ENCODE data around the gene SLC2A11.
"Not testable (repeated sequence)": the region's sequence is repeated elsewhere in the genome, so short reads cannot be mapped to it uniquely, and the experiment has no call there.

Gene SLC2A11

GRCh38 chr22:23892706-23893105, 35.0 kb downstream of the SLC2A11 start:
- no peak for DNase-seq

- no peak for DNase-seq
Observed at GRCh38 chr22:23893121-23893944, 35.7 kb downstream of the SLC2A11 start.

- DNase-seq, result peak; percentile 89 to 92
Observed at GRCh38 chr22:23893945-23894709, 36.5 kb downstream of the SLC2A11 start, which contains the start of gene MIF. Gene MIF, plus strand, starts transcription at chr22:23894383. Its CDS starts 92 bp downstream, at chr22:23894475.

- DNase-seq, result peak in 1 of 2 donors; percentile 68
Observed at GRCh38 chr22:23894710-23895598, 37.3 kb downstream of the SLC2A11 start.

DNA sequence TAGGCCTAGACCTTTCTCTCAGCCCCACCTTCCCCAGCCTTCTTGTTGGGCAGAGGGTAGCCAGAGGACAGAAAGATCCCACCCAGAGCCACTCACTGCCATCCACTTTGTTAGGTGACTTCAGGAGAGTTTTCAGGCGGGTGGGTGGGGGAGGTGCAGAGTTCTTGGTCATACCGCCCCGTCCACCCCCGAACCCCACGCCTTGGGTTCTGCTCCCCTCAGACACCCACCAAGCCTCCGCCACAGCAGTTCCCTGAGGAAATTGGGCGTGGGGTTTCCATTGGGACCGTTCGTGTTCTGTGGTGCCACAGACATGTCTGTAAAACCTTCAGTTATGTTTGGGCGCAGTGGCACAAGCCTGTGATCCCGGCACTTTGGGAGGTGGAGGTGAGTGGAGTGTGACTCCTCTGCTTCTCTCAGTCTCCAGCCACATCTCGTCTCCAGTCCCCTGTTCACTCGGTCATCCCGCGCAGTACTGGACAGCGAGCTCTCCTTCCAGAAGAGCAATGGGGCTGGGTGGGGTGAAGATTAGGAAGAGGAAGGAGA, 38.0 kb downstream of the SLC2A11 start:
- no peak for DNase-seq

GRCh38 chr22:23896166-23896522, 38.5 kb downstream of the SLC2A11 start:
- DNase-seq, result no peak

DNA sequence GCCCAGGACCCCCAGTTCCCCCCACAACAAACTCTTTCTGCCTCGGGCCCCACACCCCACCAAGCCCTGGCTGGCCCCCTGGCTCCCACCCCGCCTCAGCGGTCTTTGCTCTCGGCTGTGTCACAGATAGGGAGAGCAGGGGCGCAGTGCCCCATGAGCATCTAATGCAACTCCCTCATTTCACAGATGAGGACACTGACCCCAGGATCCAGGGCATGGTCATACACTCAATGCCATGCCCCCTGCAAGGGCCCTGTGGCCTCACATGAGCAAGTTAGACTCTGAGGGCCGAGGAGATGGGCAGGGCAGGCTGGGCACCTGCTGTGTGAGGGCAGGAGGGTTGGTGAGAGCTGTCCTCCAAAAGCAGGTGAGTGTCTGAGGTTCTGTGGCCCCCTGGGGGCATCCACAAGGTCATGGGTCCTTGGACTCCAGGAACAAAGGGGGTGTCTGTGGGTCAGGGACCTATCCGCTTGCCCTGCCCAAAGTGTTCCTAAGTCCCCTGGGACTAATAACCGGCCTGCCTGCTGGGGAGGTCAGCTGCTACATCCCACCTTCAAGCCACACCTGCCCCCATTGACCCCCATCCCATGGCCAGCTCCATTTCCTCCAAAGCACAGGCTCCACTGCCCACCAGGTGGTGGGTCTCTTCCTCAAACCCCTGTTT, 39.0 kb downstream of the SLC2A11 start:
- no peak for DNase-seq

- no peak for DNase-seq
Observed at GRCh38 chr22:23897320-23897719, 39.6 kb downstream of the SLC2A11 start.

DNA sequence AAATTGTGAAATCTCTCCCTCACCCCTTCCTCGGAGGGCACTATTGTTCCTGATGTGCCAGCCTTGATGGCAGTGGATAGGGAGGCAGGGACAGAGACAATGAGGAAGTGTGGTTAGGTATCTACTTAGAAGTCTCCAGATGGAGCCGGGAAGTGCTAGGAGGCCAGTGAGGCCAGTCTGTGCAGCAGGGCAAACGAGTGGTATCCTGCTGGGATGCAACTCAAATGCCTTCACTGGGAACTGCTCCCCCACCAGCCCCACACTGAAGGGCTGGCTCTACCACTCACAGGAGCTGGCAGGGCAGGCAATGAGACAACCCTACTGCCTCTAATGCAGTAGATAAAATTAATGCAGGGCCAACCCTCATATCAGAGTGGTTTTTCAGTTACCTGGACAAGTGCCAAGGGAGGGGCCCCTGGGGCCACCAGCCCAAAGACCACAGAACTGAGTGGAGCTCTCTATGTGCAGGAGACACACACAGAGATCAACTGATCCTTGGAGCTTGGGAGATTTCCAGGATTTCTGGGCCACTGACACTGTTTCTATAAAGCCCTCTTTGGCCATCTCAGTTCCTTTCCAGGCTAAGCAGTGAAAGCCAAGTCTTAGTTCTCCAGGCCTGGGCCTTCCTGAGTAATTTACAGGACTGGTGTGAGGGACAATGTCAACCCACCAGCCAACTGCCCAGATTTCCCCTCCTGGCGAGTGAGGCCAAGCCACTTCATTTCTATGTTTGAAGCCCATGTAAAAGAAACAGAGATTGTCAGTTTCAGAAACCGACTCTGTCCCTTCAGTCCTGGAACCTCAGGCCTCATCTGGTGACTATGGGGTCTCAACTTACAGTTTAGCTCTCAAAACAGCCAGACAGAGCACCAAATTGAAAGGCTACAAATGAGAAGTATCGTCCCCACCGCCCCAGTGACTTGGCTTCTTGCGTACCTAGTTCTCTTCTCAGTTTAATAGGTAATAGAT, 40.6 kb downstream of the SLC2A11 start:
- DNase-seq, result no peak

DNA sequence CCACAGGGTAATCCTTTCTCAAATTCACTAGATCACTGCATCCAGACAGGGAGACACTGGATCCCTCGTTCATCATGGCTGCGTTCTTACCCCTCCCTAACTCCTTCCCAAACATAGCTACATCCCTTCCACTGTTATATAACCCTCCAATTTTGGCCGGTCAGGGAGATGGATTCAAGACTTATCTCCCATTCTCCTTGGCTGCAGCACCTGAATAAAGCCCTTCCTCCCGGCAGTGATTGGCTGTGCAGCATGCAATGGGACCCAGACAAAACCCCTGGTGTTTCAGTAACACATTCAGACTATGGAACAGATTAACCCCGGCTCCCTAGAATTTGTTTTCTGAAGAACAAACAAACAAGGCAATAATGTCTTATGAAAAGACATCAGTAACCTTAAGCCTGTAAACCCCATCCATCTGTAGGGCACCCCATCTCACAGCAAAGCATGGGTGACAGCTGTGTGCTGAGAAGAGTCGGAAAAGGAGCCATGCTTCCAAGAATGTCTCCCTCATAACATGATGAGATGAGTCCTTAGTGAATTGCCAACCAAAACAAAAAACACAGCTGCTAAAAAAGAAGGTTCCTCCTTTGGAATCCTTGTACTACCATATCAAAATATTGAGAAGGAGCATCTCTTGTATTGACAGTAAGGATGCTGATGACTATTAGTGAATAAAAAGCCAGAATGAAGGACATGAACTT, 41.5 kb downstream of the SLC2A11 start:
- no peak for DNase-seq

DNA sequence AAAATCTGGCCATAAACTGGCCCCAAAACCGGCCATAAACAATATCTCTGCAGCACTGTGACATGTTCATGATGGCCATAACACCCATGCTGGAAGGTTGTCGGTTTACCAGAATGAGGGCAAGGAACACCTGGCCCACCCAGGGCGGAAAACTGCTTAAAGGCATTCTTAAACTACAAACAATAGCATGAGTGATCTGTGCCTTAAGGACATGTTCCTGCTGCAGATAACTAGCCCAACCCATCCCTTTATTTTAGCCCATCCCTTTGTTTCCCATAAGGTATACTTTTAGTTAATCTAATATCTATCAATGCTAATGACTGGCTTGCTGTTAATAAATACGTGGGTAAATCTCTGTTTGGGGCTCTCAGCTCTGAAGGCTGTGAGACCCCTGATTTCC, 42.6 kb downstream of the SLC2A11 start:
- DNase-seq, result not testable (repeated sequence)

GRCh38 chr22:23901600-23901999, 43.9 kb downstream of the SLC2A11 start:
- DNase-seq, result no peak

- no peak for DNase-seq
Observed at GRCh38 chr22:23903328-23903971, 45.8 kb downstream of the SLC2A11 start.

DNA sequence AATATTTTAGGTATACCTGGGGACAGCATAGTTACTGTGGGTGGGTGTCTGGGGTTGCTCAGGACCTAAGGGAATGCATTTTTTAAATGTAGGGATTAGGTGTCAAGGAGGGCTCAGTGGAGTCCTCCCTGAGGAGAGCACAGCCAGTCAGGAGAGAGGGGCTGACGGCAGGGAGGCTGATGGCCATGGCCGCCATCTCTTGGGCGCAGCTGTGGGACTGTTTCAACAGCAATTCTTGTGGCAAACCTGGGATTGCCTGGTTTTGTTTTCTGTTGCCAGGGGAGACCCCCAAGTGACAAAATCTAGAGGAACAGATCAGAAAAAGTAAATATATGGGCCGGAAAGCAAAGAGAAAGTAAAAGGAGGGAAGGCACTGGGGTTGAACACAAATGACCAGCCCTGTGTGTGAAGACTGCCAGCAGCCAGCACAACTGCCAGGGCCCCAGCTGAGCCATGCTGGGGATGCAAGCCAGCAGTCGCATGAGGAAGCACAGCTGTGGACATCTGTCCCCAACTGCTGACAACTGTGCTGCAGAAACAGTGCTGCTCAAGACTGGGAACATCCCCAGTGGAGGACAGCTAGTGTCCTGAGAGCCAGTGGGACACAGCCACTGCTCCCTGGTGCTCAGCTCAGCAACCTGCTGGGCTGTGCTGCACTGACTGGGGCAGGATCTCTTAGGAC, 47.0 kb downstream of the SLC2A11 start:
- DNase-seq, result peak in 1 of 2 donors; percentile 11

- no peak for DNase-seq
Observed at GRCh38 chr22:23906641-23907040, 49.0 kb downstream of the SLC2A11 start.

DNA sequence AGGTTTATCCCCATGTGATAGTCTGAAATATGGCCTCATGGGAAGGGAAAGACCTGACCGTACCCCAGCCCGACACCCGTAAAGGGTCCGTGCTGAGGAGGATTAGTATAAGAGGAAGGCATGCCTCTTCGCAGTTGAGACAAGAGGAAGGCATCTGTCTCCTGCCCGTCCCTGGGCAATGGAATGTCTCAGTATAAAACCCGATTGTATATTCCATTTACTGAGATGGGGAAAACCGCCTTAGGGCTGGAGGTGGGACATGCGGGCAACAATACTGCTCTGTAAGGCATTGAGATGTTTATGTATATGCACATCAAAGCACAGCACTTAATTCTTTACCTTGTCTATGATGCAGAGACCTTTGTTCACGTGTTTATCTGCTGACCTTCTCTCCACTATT, 49.7 kb downstream of the SLC2A11 start:
- not testable (repeated sequence) for DNase-seq

GRCh38 chr22:23908587-23909205, 51.0 kb downstream of the SLC2A11 start:
- no peak for DNase-seq

- DNase-seq, result no peak
Observed at GRCh38 chr22:23909296-23909898, 51.7 kb downstream of the SLC2A11 start.

Data from bone marrow (tissue), 2 donors.